Upper lobe of left lung (tissue), 4 donors: ENCODE results near the gene KLHL17.
"Not testable (repeated sequence)": the region's sequence is repeated elsewhere in the genome, so short reads cannot be mapped to it uniquely, and the experiment has no call there.

Experiments used
- CTCF ChIP-seq, 6 experiments: fragments of 450-650 bp in 4 of 6; fragments of 200-600 bp in 2 of 6; sonication (generic) in 2 of 6; IDR thresholded peaks; one replicate each; pipeline ENCODE4 v1.5.1; 2016 to 2019; ENCODE audit warnings: antibody characterized with exemption in 6 of 6
- EP300 ChIP-seq, 4 donors: sonication (generic); formaldehyde crosslinking; IDR thresholded peaks; one replicate each; pipeline ENCODE4 v1.5.1; 2017; ENCODE audit warnings: antibody characterized with exemption in 4 of 4, control low read depth in 2 of 4
- POLR2A ChIP-seq, 4 donors: fragments of 450-650 bp; IDR thresholded peaks; one replicate each; pipeline ENCODE4 v1.5.1; 2016 to 2017; ENCODE audit warnings: antibody characterized with exemption in 4 of 4, mild to moderate bottlenecking in 2 of 4

GRCh38 chr1:1010131-1010530 lies 49.7 kb downstream of the KLHL17 start:
- TF ChIP-seq CTCF, POLR2A, EP300 (IDR thresholded peaks at IDR 0.05): not testable (repeated sequence)
